Psoas muscle (tissue), 8 donors: ENCODE measurements around the gene ALDH1A3. TPM values are rescaled to one million over a fixed set of nuclear protein-coding genes. Genes with fewer than 3 reads are reported as not detected.

ENCODE experiments used
- ATAC-seq, 4 donors: fragments of 200-7000 bp; cut with Tn5 transposase; one replicate each; pipeline ENCODE4 v1.9.1; 2020; ENCODE audit warnings: moderate library complexity in 3 of 4, mild to moderate bottlenecking in 2 of 4
- DNase-seq, 2 donors: peaks; one replicate each; pipeline ENCODE4 v3.0.0-alpha.2; 2020
- H3K27ac ChIP-seq: fragments of 200-600 bp; one replicate; pipeline ENCODE4 v1.8.0; 2022
- H3K27me3 ChIP-seq, 3 donors: fragments of 200-600 bp in 1 of 3; one replicate each; pipeline versions ENCODE4 v1.6.1 to v1.8.0; 2013 to 2022; ENCODE audit warnings: low read length in 2 of 3, mild to moderate bottlenecking in 2 of 3, moderate library complexity in 1 of 3; ENCODE audit not compliant: insufficient read depth in 3 of 3
- H3K36me3 ChIP-seq, 2 donors: fragments of 200-600 bp in 1 of 2; one replicate each; pipeline versions ENCODE4 v1.6.1 to v1.8.0; 2013 to 2022; ENCODE audit warnings: low read depth in 1 of 2, mild to moderate bottlenecking in 1 of 2, moderate library complexity in 1 of 2; ENCODE audit not compliant: insufficient read depth in 1 of 2
- H3K4me1 ChIP-seq: fragments of 200-600 bp; one replicate; pipeline ENCODE4 v1.8.0; 2022
- H3K4me3 ChIP-seq: fragments of 200-600 bp; one replicate; pipeline ENCODE4 v1.8.0; 2022; ENCODE audit warnings: mild to moderate bottlenecking
- H3K9me3 ChIP-seq: fragments of 200-600 bp; one replicate; pipeline ENCODE4 v1.8.0; 2022
- CTCF ChIP-seq: fragments of 200-600 bp; IDR thresholded peaks from one replicate; pipeline ENCODE4 v1.8.0; 2022; ENCODE audit warnings: antibody characterized with exemption
- WGBS, 3 donors: extraction: QIAGEN DNeasy Blood & Tissue Kit; methylation state at CpG; one replicate each; pipeline versions ENCODE4 v1.1.6 to v1.1.7; 2013; 5-methylcytosine and 5-hydroxymethylcytosine counted together
- intact Hi-C, 2 donors: fragments of 100-400 bp; cut with DNase I; formaldehyde crosslinking; loops; one replicate each; pipeline versions ENCODE4 v1.11.0 to v1.14.2; 2022
- polyA plus RNA-seq, 3 donors: library from polyadenylated mRNA; stranded (reverse); fragments of 200-250 nt; gene quantifications; one replicate each; pipeline ENCODE4 v1.2.3, GENCODE V29; 2013
- total RNA-seq, 4 donors: library from RNA; stranded (reverse); fragmentation: NEBNext Ultra II Directional in 2 of 4; extraction: Animal tissue kit (Norgen Biotek cat#: 25700) in 2 of 4; gene quantifications; one replicate each; pipeline versions ENCODE4 v1.2.1 to v1.2.4, GENCODE V29; 2021 to 2023
- donor health status: healthy with polysubstance abuse.
- donor health status: DM: no; HTN: no; CAD: no; lungs with moderate emphysema.
- donor health status: Bipolar disorder and iron deficiency.
- donor health status: healthy.
- donor health status: DM: yes; HTN: yes; CAD: no.
- donor health status: DM: no; HTN: no; CAD: no.
- donor health status: DM: no; HTN: no; CAD: no.
- donor health status: DM: yes; HTN: yes; CAD: no.

The ALDH1A3 gene
- total and polyA plus RNA-seq, 7 donors = 7.3 to 51.6 (median 11.9) TPM

- H3K9me3 ChIP-seq = no peaks in the 10 kb centered on the region
- DNase-seq (peak; percentile 82 to 89), ATAC-seq (peak; percentile 85 to 95 (median 94))
- peaks cover 0 to 14% (median 1%) of the 10 kb centered on the region in 3 donors for H3K27me3 ChIP-seq
- H3K36me3 ChIP-seq = peaks cover 0 to 13% of the 10 kb centered on the region in 2 donors
- intact Hi-C loops = loop anchor here (1.0 to 10.0 kb wide), 3 partner anchors 89 to 347 kb away; no protein-coding TSS in a partner anchor
- 7 to 10% (median 7%) methylated on average over 39 to 42 of the region's 42 CpGs for WGBS, 3 donors
- peak overlapping the region; percentile 67 for H3K27ac ChIP-seq
- H3K4me3 ChIP-seq = peak overlapping the region; percentile 83
- TF ChIP-seq CTCF = peak; percentile 89
- peaks cover 14% of the 10 kb centered on the region for H3K4me1 ChIP-seq
Observed at GRCh38 chr15:100918034-100918689, 38.5 kb downstream of the ALDH1A3 start.

- peak within 1 kb of the TSS; percentile 67 for H3K27ac ChIP-seq
- H3K27me3 ChIP-seq = peaks cover 0 to 14% (median 0%) of the 10 kb centered on the region in 3 donors
- peak; percentile 42 to 61 (median 48) for ATAC-seq
- DNase-seq = peak; percentile 51 to 61
- peak; percentile 16 for TF ChIP-seq CTCF
- peaks cover 15% of the 10 kb centered on the region for H3K4me1 ChIP-seq
- H3K36me3 ChIP-seq = peaks cover 0 to 13% of the 10 kb centered on the region in 2 donors
- H3K4me3 ChIP-seq = peak within 1 kb of the TSS; percentile 83
- intact Hi-C loops = loop anchor here (1.0 to 10.0 kb wide), 3 partner anchors 88 to 346 kb away; no protein-coding TSS in a partner anchor
- WGBS, 3 donors = 1 to 2% (median 1%) methylated on average over 47 to 87 of the region's 87 CpGs
- no peaks in the 10 kb centered on the region for H3K9me3 ChIP-seq
Observed at GRCh38 chr15:100918690-100919480, 39.3 kb downstream of the ALDH1A3 start, which contains the start of gene LRRK1. Gene LRRK1 (plus strand): TSS chr15:100919357. CDS start chr15:100924633, 5,276 bp downstream.

- peak in 3 of 4 donors; percentile 1 to 25 (median 14) for ATAC-seq
- Histone ChIP-seq H3K27me3 (peaks cover 0 to 14% (median 0%) of the 10 kb centered on the region in 3 donors), H3K4me1 (peaks cover 15% of the 10 kb centered on the region), H3K4me3 (peak overlapping the region; percentile 75), H3K36me3 (peaks cover 0 to 13% of the 10 kb centered on the region in 2 donors), H3K9me3 (no peaks in the 10 kb centered on the region), H3K27ac (peak overlapping the region; percentile 46)
- intact Hi-C loops = loop anchor here (2.0 to 10.0 kb wide), 4 partner anchors 87 to 345 kb away; partner anchors contain the start of gene CHSY1 (in 1 of the 2)
- TF ChIP-seq CTCF = no peak
- peak in 1 of 2 donors; percentile 36 for DNase-seq
- WGBS, 3 donors = 5 to 10% (median 8%) methylated on average over 57 to 80 of the region's 80 CpGs
Observed at GRCh38 chr15:100919481-100920405, 40.1 kb downstream of the ALDH1A3 start.

- TF ChIP-seq CTCF = no peak
- Histone ChIP-seq H3K27me3 (peaks cover 0 to 14% (median 0%) of the 10 kb centered on the region in 3 donors), H3K4me3 (peak overlapping the region; percentile 75), H3K36me3 (peaks cover 0 to 13% of the 10 kb centered on the region in 2 donors), H3K27ac (no peak overlapping the region), H3K4me1 (peaks cover 15% of the 10 kb centered on the region), H3K9me3 (no peaks in the 10 kb centered on the region)
- 91 to 92% (median 91%) methylated on average over 8 of the region's 8 CpGs for WGBS, 3 donors
- no peak for DNase-seq
- no peak for ATAC-seq
- intact Hi-C loops = loop anchor here (5.0 to 10.0 kb wide), 2 partner anchors 293 to 334 kb away; partner anchors contain the start of gene CHSY1 (in 1 of the 2)
Observed at GRCh38 chr15:100920516-100921135, 41.0 kb downstream of the ALDH1A3 start.
